Measurements from ENCODE around the gene VPS35L. TPM values are rescaled to one million over a fixed set of nuclear protein-coding genes. Genes with fewer than 3 reads are reported as not detected.

The VPS35L gene
- total and polyA plus RNA-seq, 2 of the 13 experiments (the other 11 are each of a cell fraction or from before 2014, with no cell fraction given): 1.4 to 1.6 TPM

GRCh38 chr16:19523559-19524355 is 31.7 kb upstream of the VPS35L start, which contains the start of gene CCP110 (continued):
- TF ChIP-seq SKI (IDR thresholded peaks at IDR 0.05; ENCODE audit: partially characterized antibody) (peak; percentile 39), ZNF562 (CRISPR knock-in tag; IDR thresholded peaks at IDR 0.05; ENCODE audit: borderline replicate concordance) (no peak), E2F5 (CRISPR knock-in tag; conservative IDR thresholded peaks at IDR 0.05) (peak; percentile 55; the same call in 1 of the 2 replicates), ZNF784 (CRISPR knock-in tag; IDR thresholded peaks at IDR 0.05; ENCODE audit: borderline replicate concordance) (peak; percentile 74; the same call in 1 of the 2 replicates), PRDM4 (CRISPR knock-in tag; IDR thresholded peaks at IDR 0.05; ENCODE audit: borderline replicate concordance) (no peak), HNRNPL (IDR thresholded peaks at IDR 0.05; ENCODE audit: low read depth, low read length) (peak; percentile 53; the same call in 1 of the 2 replicates), MXD4 (CRISPR knock-in tag; IDR thresholded peaks at IDR 0.05) (peak; percentile 70), JUN (CRISPR knock-in tag; IDR thresholded peaks at IDR 0.05) (0 out of 2 replicates have a peak, but pooled peaks have one; percentile 41), TAF15 (IDR thresholded peaks at IDR 0.05; ENCODE audit: low read depth, low read length, poor library complexity, severe bottlenecking) (peak; percentile 81), ZNF318 (CRISPR knock-in tag; IDR thresholded peaks at IDR 0.05) (peak; percentile 91), ZUFSP (CRISPR knock-in tag; IDR thresholded peaks at IDR 0.05; ENCODE audit: borderline replicate concordance) (no peak), TBX2 (CRISPR knock-in tag; IDR thresholded peaks at IDR 0.05; ENCODE audit: borderline replicate concordance) (peak; percentile 50; the same call in 1 of the 2 replicates), MATR3 (CRISPR knock-in tag; IDR thresholded peaks at IDR 0.05) (peak; percentile 57; the same call in 1 of the 2 replicates)

Measured in HepG2 (cell line).